Brain microvascular endothelial cell (primary cell): ENCODE measurements around the gene SREK1IP1.

Experiments
- DNase-seq: peaks from one replicate; pipeline ENCODE4 v3.0.0-alpha.2; 2020
- H3K27ac ChIP-seq: fragments of 250-450 bp; sonication (Bioruptor Pico); 2 replicates; pipeline ENCODE4 v1.5.1; 2020; ENCODE audit warnings: mild to moderate bottlenecking, moderate library complexity
- H3K27me3 ChIP-seq: fragments of 250-450 bp; sonication (Bioruptor Pico); replicated peaks from 2 replicates; pipeline ENCODE4 v1.5.1; 2020; ENCODE audit warnings: mild to moderate bottlenecking
- H3K36me3 ChIP-seq: fragments of 250-450 bp; sonication (Bioruptor Pico); replicated peaks from 2 replicates; pipeline ENCODE4 v1.5.1; 2020; ENCODE audit warnings: mild to moderate bottlenecking
- H3K4me3 ChIP-seq: 2 replicates; pipeline ENCODE4 v1.5.1; 2011; ENCODE audit warnings: low read depth, mild to moderate bottlenecking, control low read depth, low read length, moderate library complexity
- in situ Hi-C: cut with HindIII; loops from 2 replicates; pipeline ENCODE4 v1.10.0; 2017; ENCODE audit warnings: low sequenced_read_pairs, low pct_ligation_motif_present
- TF ChIP-seq, protein P1 (sequence below): IDR thresholded peaks from 2 replicates; pipeline ENCODE4 v1.5.1; 2011; ENCODE audit warnings: low read depth, mild to moderate bottlenecking, moderate library complexity, low read length, control low read depth, inconsistent platforms; ENCODE audit errors: missing control alignments

The SREK1IP1 gene

DNA sequence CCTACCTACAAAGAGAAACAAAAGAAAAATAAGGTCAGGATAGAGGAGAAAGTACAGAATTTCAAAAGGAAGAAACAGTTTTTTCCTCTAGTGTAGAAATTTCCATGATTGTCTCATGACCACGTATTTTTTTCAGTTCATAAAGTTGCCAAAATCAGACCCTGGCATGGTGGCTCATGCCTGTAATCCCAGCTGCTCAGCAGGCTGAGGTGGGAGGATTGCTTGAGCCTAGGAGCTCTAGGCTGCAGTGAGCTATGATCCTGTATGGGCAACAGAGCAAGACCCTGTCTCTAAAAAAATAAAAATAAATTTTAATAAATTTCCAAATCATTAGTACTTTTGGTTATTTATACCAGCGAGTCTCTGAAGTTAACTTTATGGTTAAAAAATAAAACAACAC lies 38.0 kb upstream of the SREK1IP1 start:
- Histone ChIP-seq H3K36me3 (peaks cover 3% of the 10 kb centered on the region), H3K27me3 (no peaks in the 10 kb centered on the region), H3K4me3 (no peak overlapping the region), H3K27ac (no peak overlapping the region)
- TF ChIP-seq, protein P1, sequence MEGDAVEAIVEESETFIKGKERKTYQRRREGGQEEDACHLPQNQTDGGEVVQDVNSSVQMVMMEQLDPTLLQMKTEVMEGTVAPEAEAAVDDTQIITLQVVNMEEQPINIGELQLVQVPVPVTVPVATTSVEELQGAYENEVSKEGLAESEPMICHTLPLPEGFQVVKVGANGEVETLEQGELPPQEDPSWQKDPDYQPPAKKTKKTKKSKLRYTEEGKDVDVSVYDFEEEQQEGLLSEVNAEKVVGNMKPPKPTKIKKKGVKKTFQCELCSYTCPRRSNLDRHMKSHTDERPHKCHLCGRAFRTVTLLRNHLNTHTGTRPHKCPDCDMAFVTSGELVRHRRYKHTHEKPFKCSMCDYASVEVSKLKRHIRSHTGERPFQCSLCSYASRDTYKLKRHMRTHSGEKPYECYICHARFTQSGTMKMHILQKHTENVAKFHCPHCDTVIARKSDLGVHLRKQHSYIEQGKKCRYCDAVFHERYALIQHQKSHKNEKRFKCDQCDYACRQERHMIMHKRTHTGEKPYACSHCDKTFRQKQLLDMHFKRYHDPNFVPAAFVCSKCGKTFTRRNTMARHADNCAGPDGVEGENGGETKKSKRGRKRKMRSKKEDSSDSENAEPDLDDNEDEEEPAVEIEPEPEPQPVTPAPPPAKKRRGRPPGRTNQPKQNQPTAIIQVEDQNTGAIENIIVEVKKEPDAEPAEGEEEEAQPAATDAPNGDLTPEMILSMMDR = no peak
- in situ Hi-C loops = no loop called here
- DNase-seq = no peak

DNA sequence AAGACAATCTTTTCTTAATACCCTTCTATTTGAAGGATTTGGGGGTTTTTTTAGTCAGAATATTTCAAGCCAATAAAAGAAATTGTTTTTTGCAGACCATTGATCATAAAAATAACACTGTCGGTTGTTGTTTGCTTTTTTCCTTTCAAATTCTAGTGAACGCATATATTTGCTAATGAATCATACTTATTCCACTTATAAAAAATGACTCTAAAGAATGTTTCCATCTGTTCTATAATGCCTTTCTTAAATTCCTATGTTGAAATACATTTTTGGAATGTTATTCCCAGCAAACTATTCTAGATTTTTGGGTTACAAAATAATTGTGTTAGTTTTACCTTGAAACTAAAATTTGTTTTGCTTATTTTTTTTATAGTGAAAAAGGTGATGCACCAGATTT lies 32.4 kb upstream of the SREK1IP1 start:
- Histone ChIP-seq H3K27ac (no peak overlapping the region), H3K27me3 (no peaks in the 10 kb centered on the region), H3K36me3 (peaks cover 3% of the 10 kb centered on the region), H3K4me3 (no peak overlapping the region)
- no peak for DNase-seq
- TF ChIP-seq, protein P1 = no peak
- in situ Hi-C loops = no loop called here

DNA sequence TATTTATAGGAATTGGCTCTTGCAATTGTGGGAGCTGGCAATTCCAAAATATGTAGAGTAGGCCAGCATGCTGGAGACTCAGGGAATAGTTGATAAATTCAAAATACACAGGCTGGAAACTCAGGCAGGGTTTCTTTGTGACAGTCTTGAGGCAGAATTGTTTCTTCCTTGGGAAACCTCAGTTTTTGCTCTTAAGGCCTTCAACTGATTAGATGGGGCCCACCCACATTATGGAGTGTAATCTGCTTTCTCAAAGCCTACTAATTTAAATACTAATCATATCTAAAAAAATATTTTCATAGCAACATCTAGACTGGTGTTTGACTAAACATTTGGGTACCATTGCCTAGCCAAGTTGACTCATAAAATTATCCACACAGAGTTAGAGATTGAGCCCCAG lies 27.8 kb upstream of the SREK1IP1 start:
- no peak for DNase-seq
- in situ Hi-C loops = loop anchor here (25.0 kb wide), 1 partner anchor 159 kb away; no protein-coding TSS in a partner anchor
- Histone ChIP-seq H3K27me3 (no peaks in the 10 kb centered on the region), H3K27ac (no peak overlapping the region), H3K36me3 (no peaks in the 10 kb centered on the region), H3K4me3 (no peak overlapping the region)
- TF ChIP-seq, protein P1 = no peak

DNA sequence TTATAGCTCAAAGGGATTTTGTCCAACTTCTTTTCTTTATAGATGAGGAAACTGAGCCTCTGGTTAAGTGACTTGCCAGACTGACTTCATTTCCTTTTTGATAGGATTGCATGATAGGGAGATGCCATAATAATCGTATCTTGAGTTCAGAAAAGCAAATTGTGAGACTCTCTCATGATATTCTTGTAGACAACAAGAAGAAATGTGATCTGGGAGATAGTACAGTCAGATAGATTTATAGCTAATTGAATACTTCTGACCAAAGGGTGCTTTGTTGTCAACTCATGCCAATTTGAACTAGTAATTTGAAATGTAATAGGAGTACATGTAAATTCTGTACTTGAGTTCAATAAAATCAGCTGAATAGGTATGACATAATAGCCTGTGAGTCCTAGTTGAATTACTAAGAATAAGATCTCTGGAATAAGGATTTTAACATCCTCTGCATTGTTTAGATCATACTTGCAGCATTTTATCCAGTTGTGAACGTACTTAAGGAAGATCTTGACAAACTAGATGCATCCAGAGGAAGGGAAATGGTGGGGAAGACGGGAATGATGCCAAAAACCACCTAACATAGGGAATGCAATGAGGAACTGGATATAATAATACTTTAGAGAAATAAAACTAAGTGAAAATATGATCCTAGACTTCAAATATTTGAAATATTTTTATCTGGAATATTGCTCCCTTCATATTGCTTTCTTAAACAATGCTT lies 25.7 kb upstream of the SREK1IP1 start:
- H3K27me3 ChIP-seq = no peaks in the 10 kb centered on the region
- DNase-seq = no peak
- H3K27ac ChIP-seq = no peak overlapping the region
- in situ Hi-C loops = loop anchor here (25.0 kb wide), 1 partner anchor 157 kb away; no protein-coding TSS in a partner anchor
- no peak overlapping the region for H3K4me3 ChIP-seq
- TF ChIP-seq, protein P1 = no peak
- H3K36me3 ChIP-seq = no peaks in the 10 kb centered on the region

DNA sequence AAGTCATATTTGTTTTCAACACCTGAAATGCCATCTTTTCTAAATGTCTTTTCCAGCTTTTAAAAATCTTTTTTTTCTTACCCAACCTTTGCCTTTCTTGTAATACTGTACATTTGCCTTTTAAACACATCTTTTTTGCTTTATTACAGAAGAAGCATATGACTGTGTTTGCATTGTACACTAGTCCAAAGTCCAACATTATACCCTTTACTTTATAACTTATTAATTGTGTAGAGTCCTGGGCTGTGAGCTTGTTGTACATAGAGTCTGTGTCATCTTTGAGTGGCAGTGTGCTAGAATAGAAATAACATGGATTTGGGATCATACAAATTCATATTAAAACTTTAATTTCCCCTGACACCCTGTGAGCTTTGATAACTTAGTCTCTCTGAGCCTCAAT lies 24.0 kb upstream of the SREK1IP1 start:
- in situ Hi-C loops = loop anchor here (25.0 kb wide), 1 partner anchor 155 kb away; no protein-coding TSS in a partner anchor
- Histone ChIP-seq H3K36me3 (no peaks in the 10 kb centered on the region), H3K27me3 (no peaks in the 10 kb centered on the region), H3K27ac (no peak overlapping the region), H3K4me3 (no peak overlapping the region)
- DNase-seq = no peak
- TF ChIP-seq, protein P1 = no peak
